Testis (tissue), 3 donors: Measurements from ENCODE around the gene SLC22A23. TPM values are rescaled to one million over a fixed set of nuclear protein-coding genes. Genes with fewer than 3 reads are reported as not detected.

Experiments used
- DNase-seq: peaks from one replicate; pipeline ENCODE4 v3.0.0-alpha.2; 2019
- H3K27ac ChIP-seq, 2 donors: fragments of 200-600 bp; sonication (generic); one replicate each; pipeline ENCODE4 v1.5.1; 2019
- H3K27me3 ChIP-seq: fragments of 200-600 bp; sonication (generic); one replicate; pipeline ENCODE4 v1.5.1; 2019
- H3K36me3 ChIP-seq: fragments of 200-600 bp; sonication (generic); one replicate; pipeline ENCODE4 v1.5.1; 2017; ENCODE audit warnings: low read depth; ENCODE audit errors: missing control alignments
- H3K4me1 ChIP-seq: fragments of 200-600 bp; sonication (generic); one replicate; pipeline ENCODE4 v1.5.1; 2019
- H3K4me3 ChIP-seq, 2 donors: fragments of 200-600 bp; sonication (generic); one replicate each; pipeline ENCODE4 v1.5.1; 2017 to 2019
- H3K9me3 ChIP-seq: fragments of 200-600 bp; sonication (generic); one replicate; pipeline ENCODE4 v1.5.1; 2017
- POLR2A ChIP-seq: fragments of 450-650 bp; IDR thresholded peaks from one replicate; pipeline ENCODE4 v1.6.1; 2017; ENCODE audit warnings: antibody characterized with exemption, mild to moderate bottlenecking, moderate library complexity
- WGBS, 2 donors: methylation state at CpG; one replicate each; pipeline ENCODE4 v1.1.5; 2018; 5-methylcytosine and 5-hydroxymethylcytosine counted together
- intact Hi-C: fragments of 100-400 bp; cut with DNase I; formaldehyde crosslinking; loops from one replicate; pipeline ENCODE4 v1.15.1; 2023; ENCODE audit warnings: low total_unique reads
- polyA plus RNA-seq: library from polyadenylated mRNA; stranded (reverse); fragments of 350-450 nt; fragmentation: Illumina TruSeq; extraction: RNeasy Lipid Tissue Mini Kit (QIAGEN cat#74804); gene quantifications from one replicate; pipeline ENCODE4 v1.2.3, GENCODE V29; 2014; ENCODE audit warnings: low read depth, low replicate concordance; ENCODE audit not compliant: insufficient read depth
- total RNA-seq, 2 donors: library from RNA; depleted of rRNA; stranded (reverse); fragments of >200 nt; gene quantifications; one replicate each; pipeline ENCODE4 v1.2.3, GENCODE V29; 2016
- TF ChIP-seq, protein P1 (sequence below), 3 experiments: fragments of 450-650 bp in 2 of 3; fragments of 200-600 bp in 1 of 3; sonication (generic) in 1 of 3; IDR thresholded peaks; one replicate each; pipeline ENCODE4 v1.5.1; 2016 to 2019; ENCODE audit warnings: antibody characterized with exemption in 3 of 3, mild to moderate bottlenecking in 2 of 3, moderate library complexity in 1 of 3

SLC22A23 gene
- total and polyA plus RNA-seq, 3 donors from 2014 or later: 9.0 to 20.9 (median 14.9) TPM

DNA sequence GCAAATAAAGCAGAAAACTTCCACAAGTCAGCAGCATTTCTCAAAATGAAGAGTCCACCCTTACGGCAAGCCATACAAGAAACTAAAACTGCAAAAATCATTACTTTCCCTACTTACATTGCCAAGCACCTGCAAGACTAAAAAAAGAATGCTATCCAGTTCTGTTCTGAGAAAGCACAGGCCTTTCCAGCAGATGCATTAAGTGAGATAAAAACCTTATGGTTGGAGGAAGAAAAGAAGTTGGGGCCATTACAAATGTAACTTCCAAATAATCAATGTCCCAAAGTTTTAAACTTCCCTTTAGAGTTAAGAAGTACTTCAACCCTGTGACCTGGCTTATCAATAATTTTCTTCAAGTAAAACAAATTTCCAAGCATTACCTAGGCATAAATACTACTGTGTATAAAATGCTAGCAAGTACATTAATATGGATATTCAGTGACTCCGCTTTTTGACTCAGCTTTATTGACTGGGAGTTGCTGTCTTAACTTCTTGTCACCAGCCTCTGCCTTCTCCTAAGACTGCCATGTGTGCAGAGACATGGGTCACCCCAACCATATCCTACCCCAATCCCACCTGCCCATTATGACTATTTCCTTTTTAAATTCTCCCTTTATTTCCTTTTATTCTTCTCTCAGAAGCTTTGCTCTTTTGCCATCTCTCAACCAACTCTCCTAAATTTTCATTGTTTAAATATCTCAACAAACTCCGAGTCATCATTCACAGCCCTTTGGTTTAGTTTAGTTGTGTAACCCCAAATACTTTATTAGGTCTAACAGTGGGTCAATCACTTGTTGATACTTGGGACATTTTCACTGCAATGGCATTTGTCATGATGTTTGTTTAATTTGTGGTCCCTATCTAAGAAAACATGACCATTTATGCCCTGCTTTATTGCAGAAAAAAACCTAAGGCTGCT lies 49.7 kb downstream of the SLC22A23 start:
- no peak for DNase-seq
- no peak for TF ChIP-seq POLR2A
- TF ChIP-seq, protein P1, sequence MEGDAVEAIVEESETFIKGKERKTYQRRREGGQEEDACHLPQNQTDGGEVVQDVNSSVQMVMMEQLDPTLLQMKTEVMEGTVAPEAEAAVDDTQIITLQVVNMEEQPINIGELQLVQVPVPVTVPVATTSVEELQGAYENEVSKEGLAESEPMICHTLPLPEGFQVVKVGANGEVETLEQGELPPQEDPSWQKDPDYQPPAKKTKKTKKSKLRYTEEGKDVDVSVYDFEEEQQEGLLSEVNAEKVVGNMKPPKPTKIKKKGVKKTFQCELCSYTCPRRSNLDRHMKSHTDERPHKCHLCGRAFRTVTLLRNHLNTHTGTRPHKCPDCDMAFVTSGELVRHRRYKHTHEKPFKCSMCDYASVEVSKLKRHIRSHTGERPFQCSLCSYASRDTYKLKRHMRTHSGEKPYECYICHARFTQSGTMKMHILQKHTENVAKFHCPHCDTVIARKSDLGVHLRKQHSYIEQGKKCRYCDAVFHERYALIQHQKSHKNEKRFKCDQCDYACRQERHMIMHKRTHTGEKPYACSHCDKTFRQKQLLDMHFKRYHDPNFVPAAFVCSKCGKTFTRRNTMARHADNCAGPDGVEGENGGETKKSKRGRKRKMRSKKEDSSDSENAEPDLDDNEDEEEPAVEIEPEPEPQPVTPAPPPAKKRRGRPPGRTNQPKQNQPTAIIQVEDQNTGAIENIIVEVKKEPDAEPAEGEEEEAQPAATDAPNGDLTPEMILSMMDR (IDR thresholded peaks at IDR 0.05): no peak
- Histone ChIP-seq H3K36me3 (no peaks in the 10 kb centered on the region), H3K4me1 (no peaks in the 10 kb centered on the region), H3K4me3 (no peak overlapping the region), H3K27me3 (no peaks in the 10 kb centered on the region), H3K9me3 (no peaks in the 10 kb centered on the region), H3K27ac (no peak overlapping the region)
- intact Hi-C loops: no loop called here
- WGBS, 2 donors: 87 to 89% methylated on average over 3 of the region's 3 CpGs

DNA sequence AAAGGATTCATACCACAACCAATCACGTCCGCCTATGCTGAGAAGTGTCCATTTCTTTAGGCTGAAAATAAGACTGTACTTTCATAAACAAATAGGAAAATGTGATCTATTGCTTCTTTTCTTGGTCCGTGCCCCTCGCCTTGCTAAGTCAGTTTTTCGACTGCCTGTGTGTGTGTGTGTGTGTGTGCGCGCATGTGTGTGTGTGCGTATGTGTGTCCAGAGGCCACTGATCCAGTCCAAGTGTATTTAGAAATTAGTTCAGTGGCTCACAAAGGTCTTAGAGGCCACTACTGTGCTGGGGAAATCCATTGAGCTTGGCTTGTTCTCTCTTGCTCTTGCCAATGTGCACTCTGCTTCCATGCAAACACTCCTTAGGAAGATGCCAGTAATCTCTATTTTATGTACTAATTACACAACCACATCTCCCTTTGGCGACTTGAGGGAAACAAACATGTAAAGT lies 50.5 kb downstream of the SLC22A23 start:
- Histone ChIP-seq H3K36me3 (no peaks in the 10 kb centered on the region), H3K9me3 (no peaks in the 10 kb centered on the region), H3K4me1 (no peaks in the 10 kb centered on the region), H3K27ac (no peak overlapping the region), H3K4me3 (no peak overlapping the region), H3K27me3 (no peaks in the 10 kb centered on the region)
- intact Hi-C loops: no loop called here
- 65 to 75% methylated on average over 9 of the region's 9 CpGs for WGBS, 2 donors
- DNase-seq: no peak
- TF ChIP-seq POLR2A: no peak
- TF ChIP-seq, protein P1 (IDR thresholded peaks at IDR 0.05): no peak

DNA sequence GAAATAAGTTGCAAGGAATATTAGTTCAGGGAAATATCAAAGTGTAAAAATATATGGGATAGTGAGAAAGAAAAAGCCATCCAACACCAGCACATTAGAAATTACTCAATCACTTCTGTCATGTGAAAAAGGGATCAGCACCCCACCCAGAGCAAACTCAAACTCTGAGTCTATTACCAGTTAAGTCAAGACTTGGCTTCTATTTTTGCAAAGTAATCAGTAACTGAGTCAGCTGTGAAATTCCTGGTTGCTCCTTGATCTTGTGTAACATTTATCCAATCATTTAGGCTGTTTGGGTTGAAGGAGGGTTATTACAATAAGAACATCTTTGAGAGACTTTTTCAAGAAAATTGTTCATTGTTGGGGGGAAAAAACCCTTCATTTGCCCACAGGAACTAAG lies 51.2 kb downstream of the SLC22A23 start:
- Histone ChIP-seq H3K4me1 (no peaks in the 10 kb centered on the region), H3K27me3 (no peaks in the 10 kb centered on the region), H3K4me3 (no peak overlapping the region), H3K9me3 (no peaks in the 10 kb centered on the region), H3K36me3 (no peaks in the 10 kb centered on the region), H3K27ac (no peak overlapping the region)
- TF ChIP-seq, protein P1 (IDR thresholded peaks at IDR 0.05): no peak
- TF ChIP-seq POLR2A: no peak
- intact Hi-C loops: no loop called here
- DNase-seq: no peak

DNA sequence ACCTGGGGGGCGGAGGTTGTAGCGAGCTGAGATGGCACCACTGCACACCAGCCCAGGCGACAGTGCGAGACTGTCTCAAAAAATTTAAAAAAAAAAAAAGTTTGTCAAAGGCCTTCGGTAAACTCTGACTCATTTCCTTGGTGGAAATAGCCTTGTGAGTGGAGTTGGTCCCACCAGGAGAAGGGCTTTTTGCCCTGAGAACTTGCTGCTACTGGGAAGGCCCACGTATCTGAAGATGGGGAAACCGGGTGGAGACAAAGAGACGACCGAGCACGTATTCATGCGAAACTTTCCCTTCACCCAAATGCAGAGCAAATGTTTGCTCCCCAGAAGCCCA lies 51.7 kb downstream of the SLC22A23 start:
- H3K36me3 ChIP-seq: no peaks in the 10 kb centered on the region
- intact Hi-C loops: no loop called here

More for the DNA sequence above, 51.7 kb downstream of the SLC22A23 start:
- H3K27ac ChIP-seq: no peak overlapping the region
- no peaks in the 10 kb centered on the region for H3K4me1 ChIP-seq
- DNase-seq: no peak
- H3K9me3 ChIP-seq: no peaks in the 10 kb centered on the region
- 94 to 97% methylated on average over 11 of the region's 11 CpGs for WGBS, 2 donors
- TF ChIP-seq POLR2A: no peak
- TF ChIP-seq, protein P1 (IDR thresholded peaks at IDR 0.05): no peak
- H3K27me3 ChIP-seq: no peaks in the 10 kb centered on the region
- H3K4me3 ChIP-seq: no peak overlapping the region
